Neural progenitor cell (in vitro differentiated cells): Measurements from ENCODE around the gene ARID5B.

Experiments used
- CTCF ChIP-seq: fragments of 200-600 bp; sonication (generic); IDR thresholded peaks from 2 replicates; pipeline ENCODE4 v1.5.1; 2017; ENCODE audit warnings: antibody characterized with exemption, mild to moderate bottlenecking
- EZH2phosphoT487 ChIP-seq: fragments of 200-600 bp; sonication (generic); IDR thresholded peaks from 2 replicates; pipeline ENCODE4 v1.6.1; 2017; ENCODE audit warnings: antibody characterized with exemption

DNA sequence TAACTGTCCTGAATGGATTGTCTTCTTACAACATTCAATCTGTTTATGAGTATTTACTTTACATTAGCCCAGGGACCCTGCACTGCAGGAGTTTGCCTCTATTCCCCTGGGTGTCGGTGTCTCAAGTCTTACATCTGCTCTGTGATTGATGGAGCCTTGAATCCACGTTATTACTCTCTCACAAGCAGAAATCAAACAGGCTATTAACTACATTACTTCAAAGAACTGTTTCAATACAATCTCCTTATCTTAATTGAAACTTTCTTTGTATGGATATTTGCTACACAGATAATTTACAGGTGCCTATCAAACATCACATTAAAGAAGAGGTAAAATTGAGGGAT is 3.1 kb upstream of the ARID5B start:
- TF ChIP-seq CTCF (no peak), EZH2phosphoT487 (no peak)
